NOMO-1 (cell line): ENCODE measurements around the gene DARS1.

ENCODE experiments used
- DNase-seq, 2 experiments: peaks; one replicate each; lab custom pipeline; 2025; ENCODE audit not compliant: unreplicated experiment in 2 of 2; lab: John Stamatoyannopoulos, UW

The DARS1 gene

GRCh38 chr2:136016836-136017235 lies 31.4 kb upstream of the DARS1 start:
- peak; percentile 33 to 88 for DNase-seq

- no peak for DNase-seq
Measured at GRCh38 chr2:136016427-136016826, 31.0 kb upstream of the DARS1 start.

- DNase-seq: no peak
Measured at GRCh38 chr2:136015699-136016098, 30.3 kb upstream of the DARS1 start.

GRCh38 chr2:136014411-136014810 lies 29.0 kb upstream of the DARS1 start:
- no peak for DNase-seq

- peak; percentile 5 to 33 for DNase-seq
Measured at GRCh38 chr2:136013955-136014354, 28.5 kb upstream of the DARS1 start.

GRCh38 chr2:136013136-136013685 lies 27.8 kb upstream of the DARS1 start:
- DNase-seq: peak; percentile 2 to 49

GRCh38 chr2:136012315-136012714 lies 26.9 kb upstream of the DARS1 start:
- DNase-seq: peak; percentile 32 to 72

GRCh38 chr2:136010126-136010525 lies 24.7 kb upstream of the DARS1 start:
- DNase-seq: no peak

GRCh38 chr2:136008205-136008865 lies 22.9 kb upstream of the DARS1 start:
- DNase-seq: peak; percentile 99 to 100

GRCh38 chr2:136006658-136007057 lies 21.2 kb upstream of the DARS1 start:
- no peak for DNase-seq

- DNase-seq: no peak
Measured at GRCh38 chr2:136005462-136006196, 20.2 kb upstream of the DARS1 start.

- DNase-seq: no peak
Measured at GRCh38 chr2:136004965-136005364, 19.5 kb upstream of the DARS1 start.

- DNase-seq: no peak
Measured at GRCh38 chr2:136001131-136001530, 15.7 kb upstream of the DARS1 start.

GRCh38 chr2:136000502-136000901 lies 15.1 kb upstream of the DARS1 start:
- DNase-seq: peak; percentile 32 to 60

GRCh38 chr2:135999899-136000298 lies 14.5 kb upstream of the DARS1 start:
- no peak for DNase-seq

- DNase-seq: no peak
Measured at GRCh38 chr2:135998879-135999278, 13.5 kb upstream of the DARS1 start.

GRCh38 chr2:135997380-135997779 lies 12.0 kb upstream of the DARS1 start:
- peak; percentile 79 to 88 for DNase-seq

GRCh38 chr2:135996304-135996703 lies 10.9 kb upstream of the DARS1 start:
- no peak for DNase-seq

- DNase-seq: no peak
Measured at GRCh38 chr2:135994281-135994680, 8.9 kb upstream of the DARS1 start.

- no peak for DNase-seq
Measured at GRCh38 chr2:135993421-135993820, 8.0 kb upstream of the DARS1 start.

- DNase-seq: no peak
Measured at GRCh38 chr2:135991861-135992260, 6.4 kb upstream of the DARS1 start.

- no peak for DNase-seq
Measured at GRCh38 chr2:135987441-135987840, 2.0 kb upstream of the DARS1 start.
